GM10266 (cell line): Measurements from ENCODE around the gene CACTIN.

Experiments
- DNase-seq: peaks from one replicate; pipeline ENCODE4 v3.0.0; 2012; ENCODE audit errors: extremely low spot score
- TF ChIP-seq, protein P1 (sequence below): IDR thresholded peaks from 2 replicates; pipeline ENCODE4 v1.5.1; 2012; ENCODE audit warnings: mild to moderate bottlenecking, low read depth; ENCODE audit not compliant: control insufficient read depth, insufficient read depth; ENCODE audit errors: missing control alignments

The CACTIN gene

DNA sequence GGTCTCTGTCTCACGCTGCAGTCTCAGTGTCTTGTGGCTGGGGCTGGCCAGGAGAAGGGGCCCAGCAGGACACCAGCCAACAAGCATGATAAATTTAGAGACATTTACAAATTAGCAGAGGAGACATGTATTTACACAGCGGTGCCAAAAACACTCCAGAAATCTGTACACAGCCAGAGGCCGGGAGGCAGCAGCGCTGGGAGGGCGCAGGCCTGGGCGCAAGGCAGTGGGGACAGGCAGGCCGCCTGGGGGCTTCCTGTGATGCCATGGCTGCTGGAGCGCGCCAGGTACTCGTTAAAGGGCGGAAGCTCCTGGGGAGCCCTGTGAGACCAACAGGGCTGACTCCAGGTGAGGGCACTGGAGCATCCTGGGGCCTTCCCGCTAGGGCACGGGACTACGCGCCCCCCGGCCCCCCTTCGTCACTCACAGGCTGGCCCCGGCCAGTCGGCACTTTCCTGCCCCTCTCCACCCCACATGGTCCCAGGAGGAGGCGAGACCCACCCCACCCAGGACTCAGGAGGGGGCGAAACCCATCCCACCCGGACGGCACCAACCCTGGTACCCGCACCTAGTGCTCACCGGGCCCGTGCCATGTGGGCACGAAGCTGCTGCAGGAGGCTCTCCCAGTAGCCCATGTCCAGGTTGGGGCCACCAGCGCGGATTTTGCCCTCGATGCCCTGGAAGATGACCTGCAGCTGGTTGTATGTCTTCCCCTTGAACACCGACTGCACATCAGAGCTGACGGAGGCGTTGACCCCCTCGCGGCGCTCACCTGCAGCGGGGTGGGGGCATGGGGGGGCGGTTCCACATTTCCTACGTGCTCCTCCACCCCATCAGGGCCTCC, 12.6 kb downstream of the CACTIN start:
- no peak for DNase-seq
- TF ChIP-seq, protein P1, sequence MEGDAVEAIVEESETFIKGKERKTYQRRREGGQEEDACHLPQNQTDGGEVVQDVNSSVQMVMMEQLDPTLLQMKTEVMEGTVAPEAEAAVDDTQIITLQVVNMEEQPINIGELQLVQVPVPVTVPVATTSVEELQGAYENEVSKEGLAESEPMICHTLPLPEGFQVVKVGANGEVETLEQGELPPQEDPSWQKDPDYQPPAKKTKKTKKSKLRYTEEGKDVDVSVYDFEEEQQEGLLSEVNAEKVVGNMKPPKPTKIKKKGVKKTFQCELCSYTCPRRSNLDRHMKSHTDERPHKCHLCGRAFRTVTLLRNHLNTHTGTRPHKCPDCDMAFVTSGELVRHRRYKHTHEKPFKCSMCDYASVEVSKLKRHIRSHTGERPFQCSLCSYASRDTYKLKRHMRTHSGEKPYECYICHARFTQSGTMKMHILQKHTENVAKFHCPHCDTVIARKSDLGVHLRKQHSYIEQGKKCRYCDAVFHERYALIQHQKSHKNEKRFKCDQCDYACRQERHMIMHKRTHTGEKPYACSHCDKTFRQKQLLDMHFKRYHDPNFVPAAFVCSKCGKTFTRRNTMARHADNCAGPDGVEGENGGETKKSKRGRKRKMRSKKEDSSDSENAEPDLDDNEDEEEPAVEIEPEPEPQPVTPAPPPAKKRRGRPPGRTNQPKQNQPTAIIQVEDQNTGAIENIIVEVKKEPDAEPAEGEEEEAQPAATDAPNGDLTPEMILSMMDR: no peak

DNA sequence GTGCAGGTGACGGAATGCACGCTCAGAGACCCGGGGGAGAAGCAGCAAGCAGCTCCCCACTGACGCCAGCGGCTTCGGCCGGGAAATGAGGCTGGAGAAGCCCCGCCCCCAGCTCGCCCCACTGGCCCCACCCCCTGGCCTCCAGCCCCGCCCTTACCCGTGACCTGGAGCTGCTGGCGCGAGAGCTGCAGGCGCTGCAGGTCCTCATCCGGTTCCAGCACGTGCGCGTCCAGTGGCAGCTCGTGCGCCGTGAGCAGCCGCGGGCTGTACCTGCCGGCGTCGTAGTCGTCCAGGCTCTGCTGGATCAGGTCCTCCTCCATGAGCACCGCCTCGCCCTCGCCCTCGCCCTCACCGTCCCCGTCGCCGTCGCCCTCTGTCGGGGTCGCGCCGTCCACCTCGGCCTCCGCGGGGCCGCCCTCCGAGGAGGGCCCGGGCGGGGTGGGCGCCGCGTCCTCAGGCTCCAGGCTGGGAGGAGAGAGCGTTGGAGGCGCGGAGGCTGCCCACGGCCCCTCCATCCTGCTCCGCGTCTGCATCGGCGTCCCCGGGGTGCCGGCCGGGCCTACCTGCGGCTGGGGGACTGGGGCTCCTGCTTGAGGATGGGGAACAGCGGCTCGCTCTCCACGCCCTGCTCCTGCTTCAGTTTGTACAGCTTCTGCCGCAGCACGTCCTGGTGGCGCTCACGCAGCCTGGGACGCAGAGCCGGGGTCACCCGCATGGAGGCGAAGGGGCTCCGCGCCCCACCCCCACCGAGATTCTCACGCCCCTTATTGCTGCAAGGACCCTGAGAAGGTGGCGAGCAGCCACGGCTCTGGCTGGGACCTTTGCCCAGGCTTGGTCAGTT, 13.5 kb downstream of the CACTIN start:
- TF ChIP-seq, protein P1: no peak
- no peak for DNase-seq

DNA sequence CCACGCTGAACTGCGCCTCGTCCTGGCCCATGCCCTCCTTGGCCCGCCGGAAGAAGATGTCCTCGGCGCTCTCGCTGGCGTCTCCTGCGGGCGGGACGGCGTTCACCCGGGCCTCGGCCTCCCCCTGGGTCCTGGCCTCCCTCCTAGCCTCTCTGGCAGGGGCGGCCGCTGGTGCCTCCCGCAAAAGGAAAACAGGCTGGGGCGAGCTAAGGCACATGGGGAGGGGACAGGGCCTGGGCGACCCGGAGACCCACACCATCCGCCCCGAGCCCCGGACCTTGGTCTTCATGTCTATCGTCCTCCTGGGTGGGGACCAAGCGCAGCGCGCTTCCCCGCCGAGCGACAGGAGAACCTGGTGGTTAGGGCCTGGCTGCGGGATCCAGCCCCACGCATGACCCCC, 14.3 kb downstream of the CACTIN start:
- TF ChIP-seq, protein P1: no peak
- DNase-seq: no peak

DNA sequence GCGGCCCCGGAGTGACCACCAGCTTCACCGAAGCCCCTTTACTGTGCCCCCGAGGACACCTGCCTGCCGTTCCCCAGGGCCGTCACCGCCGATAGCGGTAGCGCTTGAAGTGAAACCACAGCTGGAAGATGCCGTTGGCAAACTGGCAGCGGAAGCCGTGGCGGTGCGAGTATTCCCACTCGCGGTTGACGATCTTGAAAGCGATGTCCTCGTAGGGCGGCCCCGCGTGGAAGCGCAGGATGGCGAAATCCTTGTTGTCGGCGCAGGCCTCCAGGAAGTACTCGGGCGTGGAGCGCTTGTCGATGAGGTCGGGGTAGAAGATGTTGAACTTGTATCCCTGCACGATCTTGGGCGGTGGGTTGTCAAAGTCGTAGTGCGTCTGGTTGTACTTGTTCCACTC, 14.7 kb downstream of the CACTIN start:
- DNase-seq: no peak
- TF ChIP-seq, protein P1: no peak

DNA sequence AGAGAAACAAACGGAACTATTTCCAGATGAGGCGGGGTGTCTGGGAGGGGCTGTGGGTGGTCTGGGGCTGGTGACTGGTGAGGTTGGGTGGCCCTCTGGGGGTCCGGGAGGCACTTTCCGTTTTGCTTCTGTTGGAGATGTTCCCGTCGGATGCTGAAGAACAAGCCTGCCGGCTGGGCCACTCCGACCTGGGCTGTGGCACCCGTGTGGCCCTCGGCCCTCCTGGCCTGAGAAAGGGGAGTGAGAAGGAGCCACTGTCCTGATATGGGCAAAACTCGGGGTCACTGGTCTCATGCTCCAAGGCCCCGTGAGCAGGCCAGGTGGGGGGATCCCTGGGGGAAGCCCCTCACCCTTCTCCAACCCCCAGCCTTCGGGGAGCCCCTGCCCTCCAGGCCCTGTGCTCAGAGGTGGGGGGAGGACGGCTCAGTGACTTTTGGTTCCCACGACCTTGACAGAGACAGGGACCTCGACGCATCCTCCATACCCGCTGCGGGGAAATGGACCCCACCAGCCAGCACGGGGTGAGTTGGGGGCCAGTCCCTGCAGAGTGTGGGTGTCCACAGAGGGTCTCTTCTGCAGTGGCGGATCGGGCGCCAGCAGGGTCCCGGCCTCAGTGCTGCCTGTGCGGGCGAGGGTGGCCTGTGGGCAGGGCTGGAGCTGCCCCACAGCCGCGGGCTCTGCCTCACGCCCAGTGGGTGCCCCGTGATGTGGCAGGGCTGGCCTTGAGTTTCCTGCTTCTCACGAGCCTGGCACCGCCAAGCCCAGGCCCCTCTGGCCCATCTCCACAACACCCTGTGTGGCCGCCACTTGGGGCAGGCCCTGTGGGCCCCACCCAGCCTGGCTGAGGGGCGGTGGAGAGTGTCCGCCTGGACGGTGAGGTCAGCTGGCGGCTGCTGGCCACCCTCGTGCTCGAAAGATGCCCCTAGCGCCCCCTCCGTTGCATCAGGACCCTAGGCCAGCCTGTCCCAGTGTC, 15.6 kb downstream of the CACTIN start:
- DNase-seq: no peak
- TF ChIP-seq, protein P1: no peak

DNA sequence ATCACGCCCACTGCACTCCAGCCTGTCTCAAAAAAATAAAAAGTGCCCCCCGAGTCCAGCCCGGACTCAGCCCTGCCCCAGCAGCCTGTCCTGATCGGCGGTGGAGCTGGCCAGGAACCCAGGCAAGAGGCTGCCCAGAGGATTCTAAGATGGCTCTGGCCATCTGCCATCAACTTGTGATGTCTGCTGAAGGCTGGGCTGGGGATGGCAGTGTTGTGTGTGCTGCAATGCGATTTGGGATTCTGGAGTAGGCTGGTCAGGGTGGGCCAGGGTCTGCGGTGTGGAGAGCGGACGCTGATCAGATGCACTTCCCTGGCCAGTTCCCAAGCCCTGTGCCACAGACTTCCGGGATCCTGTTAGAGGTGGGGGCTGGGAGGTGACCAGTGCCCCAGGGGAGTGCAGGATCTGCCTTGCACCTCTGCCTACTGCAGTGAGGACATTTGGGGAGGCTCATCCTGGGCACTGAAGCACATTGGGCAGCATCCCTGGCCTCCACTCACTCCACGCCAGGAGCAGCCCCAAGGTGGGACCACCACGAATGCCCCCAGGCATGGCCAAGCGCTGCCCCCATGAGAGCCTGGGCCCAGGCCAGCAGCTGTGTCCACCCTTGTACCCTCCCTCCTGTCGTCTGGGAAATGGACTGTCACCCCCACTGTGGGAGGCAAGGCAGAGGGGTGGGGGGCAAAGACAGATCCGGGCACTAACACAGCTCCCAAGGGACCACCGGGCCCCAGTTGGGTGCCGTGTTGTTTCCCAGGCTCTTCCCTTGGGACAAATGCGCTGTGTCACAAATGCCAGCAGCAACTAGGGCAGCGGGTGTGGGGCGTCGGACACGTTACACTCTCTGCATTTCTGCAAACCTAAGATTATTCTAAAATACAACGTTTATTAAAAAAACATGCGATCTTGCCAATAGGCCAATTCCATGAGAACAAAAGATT, 16.5 kb downstream of the CACTIN start:
- TF ChIP-seq, protein P1: no peak
- no peak for DNase-seq
